Esophagus (tissue), 2 donors: Measurements from ENCODE around the gene ZNF684. TPM values are rescaled to one million over a fixed set of nuclear protein-coding genes. Genes with fewer than 3 reads are reported as not detected.
"Not testable (repeated sequence)": the region's sequence is repeated elsewhere in the genome, so short reads cannot be mapped to it uniquely, and the experiment has no call there.

Experiments
- H3K27ac ChIP-seq, 2 donors: one replicate each; pipeline ENCODE4 v1.5.1; 2013; ENCODE audit warnings: low read depth in 2 of 2, mild to moderate bottlenecking in 2 of 2, inconsistent platforms in 1 of 2, low read length in 1 of 2, moderate library complexity in 1 of 2
- H3K27me3 ChIP-seq, 2 donors: one replicate each; pipeline ENCODE4 v1.6.1; 2013; ENCODE audit warnings: low read length in 2 of 2, control low read depth in 1 of 2, mild to moderate bottlenecking in 1 of 2; ENCODE audit not compliant: insufficient read depth in 2 of 2, control insufficient read depth in 1 of 2
- H3K36me3 ChIP-seq, 2 donors: one replicate each; pipeline ENCODE4 v1.6.1; 2013; ENCODE audit warnings: low read length in 1 of 2; ENCODE audit not compliant: control insufficient read depth in 2 of 2, insufficient read depth in 2 of 2
- H3K4me1 ChIP-seq, 2 donors: one replicate each; pipeline ENCODE4 v1.6.1; 2013; ENCODE audit warnings: low read length in 1 of 2; ENCODE audit not compliant: control insufficient read depth in 2 of 2, insufficient read depth in 2 of 2
- H3K4me3 ChIP-seq, 2 donors: one replicate each; pipeline ENCODE4 v1.5.1; 2013; ENCODE audit warnings: low read length in 2 of 2, mild to moderate bottlenecking in 2 of 2, low read depth in 1 of 2, moderate library complexity in 1 of 2
- H3K9me3 ChIP-seq, 2 donors: one replicate each; pipeline ENCODE4 v1.6.1; 2013; ENCODE audit warnings: mild to moderate bottlenecking in 2 of 2, low read depth in 1 of 2, low read length in 1 of 2, moderate library complexity in 1 of 2; ENCODE audit not compliant: control insufficient read depth in 2 of 2, insufficient read depth in 1 of 2
- WGBS, 2 donors: extraction: QIAGEN DNeasy Blood & Tissue Kit; methylation state at CpG; one replicate each; pipeline ENCODE4 v1.1.7; 2013; 5-methylcytosine and 5-hydroxymethylcytosine counted together
- polyA plus RNA-seq, 2 donors: library from polyadenylated mRNA; stranded (reverse); fragments of 200-250 nt; gene quantifications; one replicate each; pipeline ENCODE4 v1.2.3, GENCODE V29; 2013
- donor health status: healthy with polysubstance abuse.
- donor health status: Bipolar disorder and iron deficiency.

The ZNF684 gene
- 1 to 10 TPM; 1.3 to 1.7 TPM for polyA plus RNA-seq

DNA sequence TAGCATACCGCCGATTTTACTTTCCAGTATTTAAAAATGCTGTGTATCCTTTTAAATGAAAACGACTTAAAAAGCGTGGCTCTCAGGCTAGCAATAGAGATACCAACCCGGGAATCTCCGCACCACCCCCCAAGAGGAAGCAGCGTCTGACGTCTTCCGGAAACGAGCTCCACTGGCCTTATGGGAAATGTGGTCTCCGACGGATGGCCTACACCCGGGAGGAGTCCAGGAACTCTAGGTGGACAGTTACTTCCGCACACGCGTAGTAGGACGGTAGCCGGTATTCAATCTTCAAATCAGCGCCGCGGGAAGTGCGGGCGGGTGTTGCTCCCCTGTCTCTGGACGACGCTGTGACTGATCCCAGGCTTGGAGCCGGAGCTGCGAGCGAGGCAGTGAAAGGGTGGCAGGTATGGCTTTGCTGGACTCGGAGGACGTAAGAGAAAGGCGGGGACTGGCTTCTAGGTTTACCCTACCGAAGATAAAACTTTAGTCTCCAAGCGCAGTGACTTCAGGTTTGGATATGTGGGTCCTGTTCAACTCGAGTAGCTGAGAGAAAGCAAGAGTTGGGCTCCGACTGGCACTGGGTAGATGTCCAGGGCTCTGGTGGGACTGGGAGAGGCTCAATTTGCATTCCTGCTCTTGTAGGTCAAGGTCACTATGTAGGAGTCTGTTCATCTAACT, at the start of gene ZNF684:
ZNF684 (plus strand) TSS at position 257 of the 681 bp plus-strand sequence. CDS start 1,530 bp downstream, outside the sequence.
- Histone ChIP-seq H3K4me1 (no peaks in the 10 kb centered on the region), H3K9me3 (no peaks in the 10 kb centered on the region), H3K36me3 (no peaks in the 10 kb centered on the region), H3K27me3 (no peaks in the 10 kb centered on the region), H3K27ac (peak within 1 kb of the TSS; percentile 85 to 94), H3K4me3 (peak within 1 kb of the TSS; percentile 62 to 75)
- WGBS, 2 donors, result 0% methylated on average over 35 of the region's 35 CpGs

GRCh38 chr1:40495315-40495903, 36.0 kb upstream of the ZNF684 start:
- Histone ChIP-seq H3K36me3 (peaks cover 0 to 8% of the 10 kb centered on the region in 2 donors), H3K4me3 (no peak overlapping the region), H3K27me3 (no peaks in the 10 kb centered on the region), H3K9me3 (peaks cover 4 to 11% of the 10 kb centered on the region in 2 donors), H3K27ac (no peak overlapping the region), H3K4me1 (no peaks in the 10 kb centered on the region)
- WGBS, 2 donors, result 96 to 99% methylated on average over 4 of the region's 4 CpGs

DNA sequence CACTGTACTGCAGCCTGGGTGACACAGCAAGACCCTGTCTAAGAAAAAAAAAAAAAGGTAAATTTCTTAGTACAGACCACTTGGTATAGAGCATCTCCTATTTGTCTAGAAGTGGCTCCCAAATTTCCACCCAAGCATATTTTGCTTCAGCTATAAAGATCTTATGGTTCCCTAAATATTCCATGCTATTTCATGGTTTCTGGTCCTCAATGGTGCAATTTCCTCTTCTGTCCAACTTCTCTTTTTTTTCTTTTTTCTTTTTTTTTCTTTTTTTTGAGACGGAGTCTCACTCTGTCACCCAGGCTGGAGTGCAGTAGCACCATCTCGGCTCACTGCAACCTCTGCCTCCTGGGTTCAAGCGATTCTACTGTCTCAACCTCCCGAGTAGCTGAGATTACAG, 28.8 kb upstream of the ZNF684 start:
- H3K4me3 ChIP-seq, H3K36me3 ChIP-seq, H3K27me3 ChIP-seq, H3K27ac ChIP-seq, H3K4me1 ChIP-seq, H3K9me3 ChIP-seq: not testable (repeated sequence)
- WGBS, 2 donors, result 92 to 98% methylated on average over 4 of the region's 4 CpGs

DNA sequence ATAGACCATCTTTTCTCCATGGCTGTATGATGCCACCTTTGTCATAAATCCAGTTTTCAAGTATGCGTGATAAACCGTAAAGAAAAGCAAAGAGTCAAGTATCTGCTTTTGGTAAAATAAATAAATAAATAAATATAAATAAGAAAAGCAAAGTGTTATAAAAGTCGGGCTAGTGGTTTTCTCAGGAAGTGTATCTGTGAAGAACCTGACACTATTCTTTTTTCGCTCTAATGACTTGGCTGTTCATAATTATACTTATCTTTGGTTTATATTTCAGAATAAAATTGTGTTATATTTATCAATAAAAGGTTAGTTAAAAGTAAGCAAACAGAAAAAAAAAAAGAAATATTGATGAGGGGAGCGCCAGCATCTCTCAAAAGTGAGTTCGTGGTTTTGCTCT, 23.5 kb upstream of the ZNF684 start:
- peaks cover 0 to 5% of the 10 kb centered on the region in 2 donors for H3K4me1 ChIP-seq
- H3K36me3 ChIP-seq, result no peaks in the 10 kb centered on the region
- peak overlapping the region; percentile 60 to 77 for H3K4me3 ChIP-seq
- no peaks in the 10 kb centered on the region for H3K9me3 ChIP-seq
- 63 to 67% methylated on average over 6 of the region's 6 CpGs for WGBS, 2 donors
- peak overlapping the region in 1 of 2 donors; percentile 69 for H3K27ac ChIP-seq
- no peaks in the 10 kb centered on the region for H3K27me3 ChIP-seq

DNA sequence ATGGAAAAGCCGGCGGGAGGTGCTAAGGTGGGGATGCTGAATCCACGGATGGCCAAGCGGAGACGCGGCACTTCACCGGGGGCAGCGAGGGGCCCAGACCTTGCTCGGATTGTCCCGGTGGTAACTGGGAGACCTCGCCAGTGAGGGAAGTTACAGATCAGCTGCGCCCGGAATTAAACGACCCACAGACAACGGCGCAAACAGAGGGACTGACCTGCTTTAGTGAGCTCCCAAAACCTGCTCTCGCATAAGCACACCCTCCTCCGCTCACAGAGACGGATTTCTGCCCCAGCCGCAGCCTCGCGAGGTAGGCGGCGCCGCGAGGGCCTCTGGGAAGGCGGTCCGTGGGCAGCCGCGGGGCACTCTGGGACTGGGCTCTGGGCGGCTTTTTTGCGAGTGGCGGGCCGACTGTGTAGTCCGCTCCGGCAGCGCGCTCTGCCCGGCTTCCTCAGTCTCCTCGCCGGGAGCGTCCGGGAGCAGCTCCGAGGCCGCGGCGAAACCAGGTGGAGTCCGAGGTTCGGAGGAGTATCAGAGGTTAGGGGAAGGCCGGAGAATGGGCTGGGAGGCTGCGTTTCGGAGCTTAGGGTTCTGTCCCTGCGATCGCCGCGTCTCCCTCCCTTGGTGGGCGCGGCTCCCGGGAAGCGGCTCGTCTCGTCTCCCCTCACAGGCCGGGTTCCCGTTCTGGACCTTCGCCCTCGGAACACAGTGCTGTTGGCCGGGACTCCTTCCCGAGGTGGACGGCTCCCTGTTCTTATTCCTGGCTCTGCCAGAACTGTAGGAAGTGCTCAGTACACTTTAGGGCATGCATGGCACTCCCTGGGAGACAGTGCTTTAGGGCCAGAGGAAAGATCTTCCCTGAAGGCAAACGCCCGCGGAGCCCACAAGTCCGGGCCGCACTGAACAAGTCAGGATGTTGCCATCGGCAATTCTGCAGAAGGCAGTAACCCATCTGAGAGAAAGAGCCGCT, 22.8 kb upstream of the ZNF684 start, which contains the start of gene EXO5:
EXO5 (plus strand) TSS at position 393 of the 967 bp plus-strand sequence. CDS start 5,778 bp downstream, outside the sequence.
- Histone ChIP-seq H3K9me3 (no peaks in the 10 kb centered on the region), H3K4me1 (peaks cover 0 to 5% of the 10 kb centered on the region in 2 donors), H3K27me3 (no peaks in the 10 kb centered on the region), H3K4me3 (peak within 1 kb of the TSS; percentile 60 to 77), H3K36me3 (no peaks in the 10 kb centered on the region), H3K27ac (peak within 1 kb of the TSS; percentile 36 to 69)
- WGBS, 2 donors, result 0 to 1% methylated on average over 72 to 76 of the region's 76 CpGs

- no peaks in the 10 kb centered on the region for H3K27me3 ChIP-seq
- WGBS, 2 donors, result 79 to 87% methylated on average over 2 of the region's 2 CpGs
- H3K27ac ChIP-seq, result no peak overlapping the region
- H3K4me1 ChIP-seq, result no peaks in the 10 kb centered on the region
- H3K36me3 ChIP-seq, result peaks cover 0 to 8% of the 10 kb centered on the region in 2 donors
- peaks cover 0 to 3% of the 10 kb centered on the region in 2 donors for H3K9me3 ChIP-seq
- no peak overlapping the region for H3K4me3 ChIP-seq
These were observed 11.9 kb upstream of the ZNF684 start for GRCh38 chr1:40519517-40519916.

DNA sequence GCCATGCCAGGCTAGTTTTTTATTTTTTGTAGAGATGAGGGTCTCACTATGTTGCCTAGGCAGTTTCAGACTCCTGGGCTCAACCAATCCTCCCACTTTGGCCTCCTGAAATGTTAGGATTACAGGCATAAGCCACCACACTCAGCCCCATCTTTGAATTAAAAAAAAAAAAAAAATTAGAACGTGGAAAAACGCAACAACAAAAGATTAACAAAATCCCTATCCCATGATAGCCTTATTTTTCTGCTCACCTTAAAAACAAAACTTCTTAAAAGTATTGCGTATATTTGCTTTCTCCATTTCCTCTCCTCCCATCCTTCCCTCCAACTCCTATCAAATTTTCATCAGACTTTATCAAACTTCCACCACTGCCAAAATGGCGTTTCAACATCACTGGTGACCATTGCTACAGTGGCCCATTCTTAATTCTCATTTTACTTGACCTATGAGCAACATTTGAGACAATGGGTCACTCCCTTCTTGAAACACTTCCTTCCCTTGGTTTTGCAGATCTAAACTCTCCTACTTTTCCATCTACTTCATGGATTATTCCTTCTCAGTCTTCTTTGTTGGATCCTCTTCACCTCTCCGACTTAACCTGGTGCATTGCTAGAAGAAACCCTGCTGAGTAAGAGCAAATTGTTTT, 579 bp upstream of the ZNF684 start:
- H3K9me3 ChIP-seq, result no peaks in the 10 kb centered on the region

GRCh38 chr1:40532062-40532389, 589 bp downstream of the ZNF684 start:
- peak overlapping the region; percentile 62 to 75 for H3K4me3 ChIP-seq
- 0 to 1% methylated on average over 3 of the region's 3 CpGs for WGBS, 2 donors
- no peaks in the 10 kb centered on the region for H3K36me3 ChIP-seq
- peak overlapping the region; percentile 85 to 94 for H3K27ac ChIP-seq
- H3K4me1 ChIP-seq, result no peaks in the 10 kb centered on the region
- H3K27me3 ChIP-seq, result no peaks in the 10 kb centered on the region
- no peaks in the 10 kb centered on the region for H3K9me3 ChIP-seq

More for the DNA sequence above, 579 bp upstream of the ZNF684 start:
- H3K4me1 ChIP-seq, result no peaks in the 10 kb centered on the region
- no peaks in the 10 kb centered on the region for H3K27me3 ChIP-seq
- 22 to 32% methylated on average over 5 of the region's 5 CpGs for WGBS, 2 donors
- H3K36me3 ChIP-seq, result no peaks in the 10 kb centered on the region
- H3K27ac ChIP-seq, result peak overlapping the region; percentile 85 to 94
- H3K4me3 ChIP-seq, result peak overlapping the region; percentile 62 to 75

- Histone ChIP-seq H3K4me3 (no peak overlapping the region), H3K27ac (no peak overlapping the region), H3K9me3 (no peaks in the 10 kb centered on the region), H3K27me3 (no peaks in the 10 kb centered on the region), H3K36me3 (no peaks in the 10 kb centered on the region), H3K4me1 (no peaks in the 10 kb centered on the region)
These were observed 1.5 kb downstream of the ZNF684 start for GRCh38 chr1:40532844-40533424.
